ENCODE measurements around the gene GRN.

GRCh38 chr17:44382917-44383316, 37.8 kb downstream of the GRN start:
- TF ChIP-seq POLR2A (IDR thresholded peaks at IDR 0.05) (no peak), CTCF (IDR thresholded peaks at IDR 0.05) (no peak), EP300 (IDR thresholded peaks at IDR 0.05) (no peak), POLR2AphosphoS5 (IDR thresholded peaks at IDR 0.05) (no peak)

All from suprapubic skin (tissue), 4 donors.